Transverse colon (tissue), 4 donors: ENCODE data around the gene PDE1C. TPM values are rescaled to one million over a fixed set of nuclear protein-coding genes. Genes with fewer than 3 reads are reported as not detected.

ENCODE experiments used
- DNase-seq: peaks from one replicate; pipeline ENCODE4 v3.0.0-alpha.2; 2019
- H3K27ac ChIP-seq, 4 donors: fragments of 200-600 bp; sonication (generic); 2 replicates each; pipeline ENCODE4 v1.5.1; 2016 to 2018; ENCODE audit warnings: inconsistent platforms in 4 of 4
- H3K27me3 ChIP-seq: fragments of 200-600 bp; sonication (generic); 2 replicates; pipeline ENCODE4 v1.5.1; 2017; ENCODE audit warnings: inconsistent platforms
- H3K36me3 ChIP-seq, 4 donors: fragments of 200-600 bp; sonication (generic); 2 replicates each; pipeline ENCODE4 v1.5.1; 2017 to 2019; ENCODE audit warnings: inconsistent platforms in 4 of 4
- H3K4me1 ChIP-seq, 4 donors: fragments of 200-600 bp; sonication (generic); 2 replicates each; pipeline ENCODE4 v1.5.1; 2017 to 2020; ENCODE audit warnings: inconsistent platforms in 4 of 4
- H3K4me3 ChIP-seq, 4 donors: fragments of 200-600 bp; sonication (generic); 1 replicate in 1 of 4; 2 replicates in 3 of 4; pipeline versions ENCODE4 v1.5.1 to v1.6.1; 2017 to 2019; ENCODE audit warnings: inconsistent platforms in 4 of 4
- H3K9me3 ChIP-seq, 2 donors: fragments of 200-600 bp; sonication (generic); 2 replicates each; pipeline ENCODE4 v1.5.1; 2017 to 2019; ENCODE audit warnings: inconsistent platforms in 2 of 2
- EP300 ChIP-seq: sonication (generic); formaldehyde crosslinking; IDR thresholded peaks from one replicate; pipeline ENCODE4 v1.6.1; 2017; ENCODE audit warnings: antibody characterized with exemption, low read depth
- POLR2A ChIP-seq: fragments of 450-650 bp; IDR thresholded peaks from one replicate; pipeline ENCODE4 v1.6.1; 2016; ENCODE audit warnings: antibody characterized with exemption, mild to moderate bottlenecking, moderate library complexity
- POLR2AphosphoS5 ChIP-seq, 3 donors: sonication (generic); formaldehyde crosslinking; IDR thresholded peaks; one replicate each; pipeline ENCODE4 v1.6.1; 2016; ENCODE audit warnings: antibody characterized with exemption in 3 of 3
- WGBS, 2 donors: methylation state at CpG; one replicate each; pipeline ENCODE4 v1.1.5; 2018; ENCODE audit warnings: low coverage in 1 of 2; 5-methylcytosine and 5-hydroxymethylcytosine counted together
- in situ Hi-C, 4 donors: fragments of 200-750 bp; cut with MboI; loops; one replicate each; pipeline versions ENCODE4 v1.15.0 to v1.15.1; 2017; ENCODE audit warnings: low sequenced_read_pairs in 3 of 4, low pct_ligation_motif_present in 1 of 4, low pct_unique_long_range_greater_than_20kb in 1 of 4
- intact Hi-C: fragments of 100-400 bp; cut with DNase I; formaldehyde crosslinking; loops from one replicate; pipeline ENCODE4 v1.15.1; 2023; ENCODE audit warnings: low total_unique reads
- total RNA-seq, 4 donors: library from RNA; depleted of rRNA; stranded (reverse); fragments of >200 nt; gene quantifications; one replicate each; pipeline ENCODE4 v1.1.0, GENCODE V29; 2016
- TF ChIP-seq, protein P1 (sequence below), 5 experiments: fragments of 200-600 bp in 3 of 5; fragments of 450-650 bp in 2 of 5; sonication (generic) in 3 of 5; IDR thresholded peaks; 1 replicate in 2 of 5; 2 replicates in 3 of 5; pipeline ENCODE4 v1.5.1; 2016 to 2017; ENCODE audit warnings: antibody characterized with exemption in 5 of 5, inconsistent platforms in 3 of 5, mild to moderate bottlenecking in 2 of 5, moderate library complexity in 1 of 5

The PDE1C gene
- total RNA-seq, 4 donors from 2014 or later: 1.5 to 8.4 (median 2.9) TPM

DNA sequence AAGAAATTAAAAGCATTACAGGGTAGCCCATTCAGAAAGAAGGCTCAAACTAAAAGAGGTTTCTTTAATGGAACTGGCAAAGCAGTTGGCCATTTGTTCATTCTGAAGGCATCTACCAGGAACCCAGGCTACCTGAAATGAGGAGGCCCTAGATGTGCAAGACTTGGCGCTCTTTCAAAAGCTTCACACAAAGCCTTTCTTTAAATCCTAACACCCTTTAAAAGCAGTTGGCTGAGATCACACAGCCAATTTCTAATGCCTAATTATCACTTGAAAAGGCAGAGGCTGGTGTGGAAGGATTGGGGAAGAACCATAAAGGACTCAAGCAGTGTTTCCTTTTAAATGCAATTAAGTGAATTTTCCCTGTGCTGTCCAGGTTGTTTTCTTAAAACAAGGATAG is 360.0 kb downstream of the PDE1C start:
- Histone ChIP-seq H3K27me3 (no peaks in the 10 kb centered on the region), H3K36me3 (no peaks in the 10 kb centered on the region), H3K9me3 (no peaks in the 10 kb centered on the region), H3K27ac (no peak overlapping the region), H3K4me1 (no peaks in the 10 kb centered on the region), H3K4me3 (no peak overlapping the region)
- intact Hi-C loops (no loop called here), in situ Hi-C loops (no loop called here)
- WGBS, 2 donors: 71 to 83% methylated on average over 1 of the region's 1 CpG
- no peak for DNase-seq
- TF ChIP-seq POLR2AphosphoS5 (IDR thresholded peaks at IDR 0.05) (no peak), EP300 (no peak), POLR2A (no peak)
- TF ChIP-seq, protein P1, sequence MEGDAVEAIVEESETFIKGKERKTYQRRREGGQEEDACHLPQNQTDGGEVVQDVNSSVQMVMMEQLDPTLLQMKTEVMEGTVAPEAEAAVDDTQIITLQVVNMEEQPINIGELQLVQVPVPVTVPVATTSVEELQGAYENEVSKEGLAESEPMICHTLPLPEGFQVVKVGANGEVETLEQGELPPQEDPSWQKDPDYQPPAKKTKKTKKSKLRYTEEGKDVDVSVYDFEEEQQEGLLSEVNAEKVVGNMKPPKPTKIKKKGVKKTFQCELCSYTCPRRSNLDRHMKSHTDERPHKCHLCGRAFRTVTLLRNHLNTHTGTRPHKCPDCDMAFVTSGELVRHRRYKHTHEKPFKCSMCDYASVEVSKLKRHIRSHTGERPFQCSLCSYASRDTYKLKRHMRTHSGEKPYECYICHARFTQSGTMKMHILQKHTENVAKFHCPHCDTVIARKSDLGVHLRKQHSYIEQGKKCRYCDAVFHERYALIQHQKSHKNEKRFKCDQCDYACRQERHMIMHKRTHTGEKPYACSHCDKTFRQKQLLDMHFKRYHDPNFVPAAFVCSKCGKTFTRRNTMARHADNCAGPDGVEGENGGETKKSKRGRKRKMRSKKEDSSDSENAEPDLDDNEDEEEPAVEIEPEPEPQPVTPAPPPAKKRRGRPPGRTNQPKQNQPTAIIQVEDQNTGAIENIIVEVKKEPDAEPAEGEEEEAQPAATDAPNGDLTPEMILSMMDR (IDR thresholded peaks at IDR 0.05): no peak

DNA sequence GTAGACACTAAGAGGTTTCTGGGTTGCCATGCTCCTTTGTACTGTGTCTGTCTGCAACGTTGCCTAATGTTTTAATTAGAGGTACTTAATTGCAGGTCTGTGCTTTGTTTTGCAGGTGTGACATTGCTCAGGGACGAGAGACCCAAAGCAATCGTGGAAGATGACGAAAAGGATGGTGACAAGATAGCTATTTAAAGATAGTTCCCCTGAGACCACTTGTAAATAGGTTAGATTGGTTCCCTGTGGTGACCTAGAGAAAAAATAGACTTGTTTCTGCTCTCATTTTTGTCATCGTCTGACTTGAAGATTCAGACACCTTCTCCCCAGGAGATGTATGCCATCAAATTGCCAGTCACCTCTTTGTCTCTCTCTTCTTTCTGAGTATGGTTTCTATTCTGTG is 363.1 kb downstream of the PDE1C start:
- no peak overlapping the region for H3K27ac ChIP-seq
- intact Hi-C loops: no loop called here
- H3K4me1 ChIP-seq: no peaks in the 10 kb centered on the region
- H3K36me3 ChIP-seq: no peaks in the 10 kb centered on the region
- WGBS, 2 donors: 53 to 67% methylated on average over 4 to 5 of the region's 5 CpGs
- H3K27me3 ChIP-seq: no peaks in the 10 kb centered on the region
- TF ChIP-seq EP300 (no peak), POLR2A (no peak), POLR2AphosphoS5 (IDR thresholded peaks at IDR 0.05) (no peak)
- TF ChIP-seq, protein P1 (IDR thresholded peaks at IDR 0.05): no peak
- in situ Hi-C loops: no loop called here
- no peaks in the 10 kb centered on the region for H3K9me3 ChIP-seq
- DNase-seq: no peak
- H3K4me3 ChIP-seq: no peak overlapping the region

DNA sequence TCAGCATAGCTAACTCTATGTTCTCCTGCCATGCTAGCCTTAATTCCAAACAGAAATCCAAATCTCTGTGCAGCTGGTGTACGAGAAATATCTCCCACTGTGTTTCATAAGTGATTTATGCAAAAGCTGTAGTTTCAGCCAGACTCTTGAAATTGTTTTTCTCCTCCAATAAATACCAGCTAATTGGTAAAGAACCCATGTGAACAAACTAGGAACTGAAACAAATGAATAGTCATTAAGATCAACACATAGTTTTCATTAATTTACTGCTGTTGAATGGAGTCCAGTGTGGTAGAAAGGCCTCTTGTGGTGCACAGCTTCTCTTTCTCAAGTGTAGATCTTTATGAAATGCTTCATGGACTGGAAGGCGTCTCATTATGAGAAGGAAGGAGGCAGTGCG is 364.8 kb downstream of the PDE1C start:
- intact Hi-C loops: no loop called here
- Histone ChIP-seq H3K4me1 (no peaks in the 10 kb centered on the region), H3K27me3 (no peaks in the 10 kb centered on the region), H3K4me3 (no peak overlapping the region), H3K36me3 (no peaks in the 10 kb centered on the region), H3K27ac (no peak overlapping the region), H3K9me3 (no peaks in the 10 kb centered on the region)
- TF ChIP-seq POLR2AphosphoS5 (IDR thresholded peaks at IDR 0.05) (no peak), EP300 (no peak), POLR2A (no peak)
- TF ChIP-seq, protein P1 (IDR thresholded peaks at IDR 0.05): no peak
- no peak for DNase-seq
- in situ Hi-C loops: no loop called here
- WGBS, 2 donors: 76 to 77% methylated on average over 3 of the region's 3 CpGs

DNA sequence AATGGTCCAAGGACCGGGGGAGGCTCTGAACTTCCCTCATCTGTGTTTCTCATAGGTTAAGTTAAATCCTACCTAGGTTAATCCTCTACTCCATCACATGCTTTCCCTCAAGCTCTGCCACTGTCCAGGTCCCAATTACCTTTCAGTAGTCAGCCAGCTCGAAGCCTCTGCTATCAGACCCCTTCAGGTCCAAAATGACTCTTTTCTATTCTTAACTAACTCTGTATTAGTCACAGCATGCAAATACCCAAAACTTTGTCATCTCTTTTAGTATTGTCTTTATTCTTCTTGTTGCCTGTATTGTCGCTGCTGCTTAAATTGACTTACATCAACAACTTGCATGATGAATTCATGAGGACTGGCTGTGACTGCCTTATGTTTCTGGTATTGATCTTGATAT is 367.9 kb downstream of the PDE1C start:
- intact Hi-C loops: no loop called here
- TF ChIP-seq POLR2AphosphoS5 (IDR thresholded peaks at IDR 0.05): no peak
- no peak for TF ChIP-seq POLR2A
- no peak for TF ChIP-seq EP300
- TF ChIP-seq, protein P1 (IDR thresholded peaks at IDR 0.05): no peak
- no peak overlapping the region for H3K4me3 ChIP-seq
- H3K36me3 ChIP-seq: no peaks in the 10 kb centered on the region
- H3K27ac ChIP-seq: no peak overlapping the region
- no peaks in the 10 kb centered on the region for H3K4me1 ChIP-seq
- 68 to 86% methylated on average over 2 to 3 of the region's 3 CpGs for WGBS, 2 donors
- in situ Hi-C loops: no loop called here
- DNase-seq: no peak
- no peaks in the 10 kb centered on the region for H3K9me3 ChIP-seq
- H3K27me3 ChIP-seq: no peaks in the 10 kb centered on the region
